ENCODE results near the gene CCBE1.

Gene CCBE1

GRCh38 chr18:59514203-59514602 lies 183.0 kb downstream of the CCBE1 start:
- TF ChIP-seq CTCF (IDR thresholded peaks at IDR 0.05; ENCODE audit: low read depth, low read length) = no peak
- no peak overlapping the region for H3K4me3 ChIP-seq (replicated peaks in 1 of 2; ENCODE audit: low read depth in 2 of 2, low read length in 2 of 2)
- peak; percentile 32 to 90 for DNase-seq (ENCODE audit: low read depth in 2 of 2)

- TF ChIP-seq CTCF (IDR thresholded peaks at IDR 0.05; ENCODE audit: low read depth, low read length) = no peak
- H3K4me3 ChIP-seq (replicated peaks in 1 of 2; ENCODE audit: low read depth in 2 of 2, low read length in 2 of 2) = no peak overlapping the region
- no peak for DNase-seq (ENCODE audit: low read depth in 2 of 2)
These were observed 185.0 kb downstream of the CCBE1 start for GRCh38 chr18:59512025-59512755.

- TF ChIP-seq CTCF (IDR thresholded peaks at IDR 0.05; ENCODE audit: low read depth, low read length) = no peak
- DNase-seq (ENCODE audit: low read depth in 2 of 2) = peak in 1 of 2 donors; percentile 27
- no peak overlapping the region for H3K4me3 ChIP-seq (replicated peaks in 1 of 2; ENCODE audit: low read depth in 2 of 2, low read length in 2 of 2)
These were observed 187.5 kb downstream of the CCBE1 start for GRCh38 chr18:59509481-59510442.

- no peak for DNase-seq (ENCODE audit: low read depth in 2 of 2)
- TF ChIP-seq CTCF (IDR thresholded peaks at IDR 0.05; ENCODE audit: low read depth, low read length) = no peak
- no peak overlapping the region for H3K4me3 ChIP-seq (replicated peaks in 1 of 2; ENCODE audit: low read depth in 2 of 2, low read length in 2 of 2)
These were observed 191.9 kb downstream of the CCBE1 start for GRCh38 chr18:59505356-59505755.

- peak; percentile 87 to 96 for DNase-seq (ENCODE audit: low read depth in 2 of 2)
- no peak overlapping the region for H3K4me3 ChIP-seq (replicated peaks in 1 of 2; ENCODE audit: low read depth in 2 of 2, low read length in 2 of 2)
- no peak for TF ChIP-seq CTCF (IDR thresholded peaks at IDR 0.05; ENCODE audit: low read depth, low read length)
These were observed 194.7 kb downstream of the CCBE1 start for GRCh38 chr18:59502274-59503175.

GRCh38 chr18:59501920-59502273 lies 195.3 kb downstream of the CCBE1 start:
- DNase-seq (ENCODE audit: low read depth in 2 of 2) = no peak
- no peak overlapping the region for H3K4me3 ChIP-seq (replicated peaks in 1 of 2; ENCODE audit: low read depth in 2 of 2, low read length in 2 of 2)
- no peak for TF ChIP-seq CTCF (IDR thresholded peaks at IDR 0.05; ENCODE audit: low read depth, low read length)

Data from cardiac fibroblast (primary cell).